GM23338 (cell line): ENCODE measurements around the gene PSAPL1.

Experiments used
- CREB1 ChIP-seq: fragments of 250-450 bp; sonication (Bioruptor Pico); IDR thresholded peaks from 2 replicates; pipeline ENCODE4 v1.5.0; 2020; ENCODE audit warnings: low read depth, mild to moderate bottlenecking, moderate library complexity
- EZH2 ChIP-seq: fragments of 200-600 bp; sonication (generic); IDR thresholded peaks from one replicate; pipeline ENCODE4 v1.8.0; 2017; ENCODE audit warnings: antibody characterized with exemption, mild to moderate bottlenecking, low read depth; ENCODE audit not compliant: unreplicated experiment
- EZH2phosphoT487 ChIP-seq: fragments of 200-600 bp; sonication (generic); IDR thresholded peaks from one replicate; pipeline ENCODE4 v1.8.1; 2018; ENCODE audit warnings: antibody characterized with exemption; ENCODE audit not compliant: unreplicated experiment
- POLR2AphosphoS5 ChIP-seq: IDR thresholded peaks from 2 replicates; pipeline ENCODE4 v1.6.1; 2016; ENCODE audit warnings: antibody characterized with exemption, low read depth
- STAT1 ChIP-seq: IDR thresholded peaks from one replicate; pipeline ENCODE4 v1.6.1; 2016; ENCODE audit warnings: antibody characterized with exemption; ENCODE audit not compliant: unreplicated experiment
- ZNF114 ChIP-seq: fragments of 250-450 bp; sonication (Bioruptor Pico); IDR thresholded peaks from 2 replicates; pipeline ENCODE4 v1.5.0; 2020; ENCODE audit warnings: mild to moderate bottlenecking, moderate library complexity
- TF ChIP-seq, protein P1 (sequence below), 2 experiments: fragments of 200-600 bp in 1 of 2; sonication (generic) in 1 of 2; conservative IDR thresholded peaks; 2 replicates each; pipeline versions ENCODE4 v1.5.1 to v1.6.1; 2016 to 2017; ENCODE audit warnings: antibody characterized with exemption in 2 of 2, low read depth in 2 of 2, mild to moderate bottlenecking in 2 of 2, moderate library complexity in 1 of 2
- TF ChIP-seq, protein P2 (sequence below): IDR thresholded peaks from one replicate; pipeline ENCODE4 v1.6.1; 2018; ENCODE audit warnings: antibody characterized with exemption; ENCODE audit not compliant: unreplicated experiment
- TF ChIP-seq, protein P3 (sequence below): IDR thresholded peaks from 2 replicates; pipeline ENCODE4 v1.6.1; 2016; ENCODE audit warnings: antibody characterized with exemption
- TF ChIP-seq, protein P4 (sequence below): fragments of 250-450 bp; sonication (Bioruptor Pico); IDR thresholded peaks from 2 replicates; pipeline ENCODE4 v1.5.0; 2020; ENCODE audit warnings: mild to moderate bottlenecking, moderate library complexity

DNA sequence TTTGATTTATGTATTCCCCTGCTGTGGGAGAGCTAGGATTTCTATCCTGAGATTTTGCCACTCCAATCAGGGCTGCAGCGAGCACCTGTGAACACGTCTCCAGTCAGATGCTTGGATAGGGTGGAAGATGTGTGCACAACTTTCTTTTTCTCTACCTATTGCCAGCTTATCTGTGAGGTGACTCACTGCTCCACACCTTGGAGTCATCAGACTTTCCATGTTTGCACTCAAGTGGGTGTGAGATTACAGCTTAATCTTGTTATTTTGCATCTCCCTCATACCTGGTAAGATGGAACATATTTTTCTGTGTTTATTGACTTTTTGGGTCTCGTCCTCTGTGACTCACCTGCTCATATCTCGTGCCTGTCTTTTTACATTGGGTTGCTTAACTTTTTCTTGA is 32.2 kb downstream of the PSAPL1 start:
- TF ChIP-seq EZH2 (no peak), POLR2AphosphoS5 (no peak), EZH2phosphoT487 (no peak), CREB1 (CRISPR knock-in tag) (no peak), STAT1 (no peak), ZNF114 (CRISPR knock-in tag) (no peak)
- TF ChIP-seq, protein P1, sequence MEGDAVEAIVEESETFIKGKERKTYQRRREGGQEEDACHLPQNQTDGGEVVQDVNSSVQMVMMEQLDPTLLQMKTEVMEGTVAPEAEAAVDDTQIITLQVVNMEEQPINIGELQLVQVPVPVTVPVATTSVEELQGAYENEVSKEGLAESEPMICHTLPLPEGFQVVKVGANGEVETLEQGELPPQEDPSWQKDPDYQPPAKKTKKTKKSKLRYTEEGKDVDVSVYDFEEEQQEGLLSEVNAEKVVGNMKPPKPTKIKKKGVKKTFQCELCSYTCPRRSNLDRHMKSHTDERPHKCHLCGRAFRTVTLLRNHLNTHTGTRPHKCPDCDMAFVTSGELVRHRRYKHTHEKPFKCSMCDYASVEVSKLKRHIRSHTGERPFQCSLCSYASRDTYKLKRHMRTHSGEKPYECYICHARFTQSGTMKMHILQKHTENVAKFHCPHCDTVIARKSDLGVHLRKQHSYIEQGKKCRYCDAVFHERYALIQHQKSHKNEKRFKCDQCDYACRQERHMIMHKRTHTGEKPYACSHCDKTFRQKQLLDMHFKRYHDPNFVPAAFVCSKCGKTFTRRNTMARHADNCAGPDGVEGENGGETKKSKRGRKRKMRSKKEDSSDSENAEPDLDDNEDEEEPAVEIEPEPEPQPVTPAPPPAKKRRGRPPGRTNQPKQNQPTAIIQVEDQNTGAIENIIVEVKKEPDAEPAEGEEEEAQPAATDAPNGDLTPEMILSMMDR (conservative IDR thresholded peaks at IDR 0.05; ENCODE audit: low read depth in 2 of 2), result no peak
- TF ChIP-seq, protein P2, sequence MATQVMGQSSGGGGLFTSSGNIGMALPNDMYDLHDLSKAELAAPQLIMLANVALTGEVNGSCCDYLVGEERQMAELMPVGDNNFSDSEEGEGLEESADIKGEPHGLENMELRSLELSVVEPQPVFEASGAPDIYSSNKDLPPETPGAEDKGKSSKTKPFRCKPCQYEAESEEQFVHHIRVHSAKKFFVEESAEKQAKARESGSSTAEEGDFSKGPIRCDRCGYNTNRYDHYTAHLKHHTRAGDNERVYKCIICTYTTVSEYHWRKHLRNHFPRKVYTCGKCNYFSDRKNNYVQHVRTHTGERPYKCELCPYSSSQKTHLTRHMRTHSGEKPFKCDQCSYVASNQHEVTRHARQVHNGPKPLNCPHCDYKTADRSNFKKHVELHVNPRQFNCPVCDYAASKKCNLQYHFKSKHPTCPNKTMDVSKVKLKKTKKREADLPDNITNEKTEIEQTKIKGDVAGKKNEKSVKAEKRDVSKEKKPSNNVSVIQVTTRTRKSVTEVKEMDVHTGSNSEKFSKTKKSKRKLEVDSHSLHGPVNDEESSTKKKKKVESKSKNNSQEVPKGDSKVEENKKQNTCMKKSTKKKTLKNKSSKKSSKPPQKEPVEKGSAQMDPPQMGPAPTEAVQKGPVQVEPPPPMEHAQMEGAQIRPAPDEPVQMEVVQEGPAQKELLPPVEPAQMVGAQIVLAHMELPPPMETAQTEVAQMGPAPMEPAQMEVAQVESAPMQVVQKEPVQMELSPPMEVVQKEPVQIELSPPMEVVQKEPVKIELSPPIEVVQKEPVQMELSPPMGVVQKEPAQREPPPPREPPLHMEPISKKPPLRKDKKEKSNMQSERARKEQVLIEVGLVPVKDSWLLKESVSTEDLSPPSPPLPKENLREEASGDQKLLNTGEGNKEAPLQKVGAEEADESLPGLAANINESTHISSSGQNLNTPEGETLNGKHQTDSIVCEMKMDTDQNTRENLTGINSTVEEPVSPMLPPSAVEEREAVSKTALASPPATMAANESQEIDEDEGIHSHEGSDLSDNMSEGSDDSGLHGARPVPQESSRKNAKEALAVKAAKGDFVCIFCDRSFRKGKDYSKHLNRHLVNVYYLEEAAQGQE, result no peak
- TF ChIP-seq, protein P3, sequence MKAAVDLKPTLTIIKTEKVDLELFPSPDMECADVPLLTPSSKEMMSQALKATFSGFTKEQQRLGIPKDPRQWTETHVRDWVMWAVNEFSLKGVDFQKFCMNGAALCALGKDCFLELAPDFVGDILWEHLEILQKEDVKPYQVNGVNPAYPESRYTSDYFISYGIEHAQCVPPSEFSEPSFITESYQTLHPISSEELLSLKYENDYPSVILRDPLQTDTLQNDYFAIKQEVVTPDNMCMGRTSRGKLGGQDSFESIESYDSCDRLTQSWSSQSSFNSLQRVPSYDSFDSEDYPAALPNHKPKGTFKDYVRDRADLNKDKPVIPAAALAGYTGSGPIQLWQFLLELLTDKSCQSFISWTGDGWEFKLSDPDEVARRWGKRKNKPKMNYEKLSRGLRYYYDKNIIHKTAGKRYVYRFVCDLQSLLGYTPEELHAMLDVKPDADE, result no peak
- TF ChIP-seq, protein P4, sequence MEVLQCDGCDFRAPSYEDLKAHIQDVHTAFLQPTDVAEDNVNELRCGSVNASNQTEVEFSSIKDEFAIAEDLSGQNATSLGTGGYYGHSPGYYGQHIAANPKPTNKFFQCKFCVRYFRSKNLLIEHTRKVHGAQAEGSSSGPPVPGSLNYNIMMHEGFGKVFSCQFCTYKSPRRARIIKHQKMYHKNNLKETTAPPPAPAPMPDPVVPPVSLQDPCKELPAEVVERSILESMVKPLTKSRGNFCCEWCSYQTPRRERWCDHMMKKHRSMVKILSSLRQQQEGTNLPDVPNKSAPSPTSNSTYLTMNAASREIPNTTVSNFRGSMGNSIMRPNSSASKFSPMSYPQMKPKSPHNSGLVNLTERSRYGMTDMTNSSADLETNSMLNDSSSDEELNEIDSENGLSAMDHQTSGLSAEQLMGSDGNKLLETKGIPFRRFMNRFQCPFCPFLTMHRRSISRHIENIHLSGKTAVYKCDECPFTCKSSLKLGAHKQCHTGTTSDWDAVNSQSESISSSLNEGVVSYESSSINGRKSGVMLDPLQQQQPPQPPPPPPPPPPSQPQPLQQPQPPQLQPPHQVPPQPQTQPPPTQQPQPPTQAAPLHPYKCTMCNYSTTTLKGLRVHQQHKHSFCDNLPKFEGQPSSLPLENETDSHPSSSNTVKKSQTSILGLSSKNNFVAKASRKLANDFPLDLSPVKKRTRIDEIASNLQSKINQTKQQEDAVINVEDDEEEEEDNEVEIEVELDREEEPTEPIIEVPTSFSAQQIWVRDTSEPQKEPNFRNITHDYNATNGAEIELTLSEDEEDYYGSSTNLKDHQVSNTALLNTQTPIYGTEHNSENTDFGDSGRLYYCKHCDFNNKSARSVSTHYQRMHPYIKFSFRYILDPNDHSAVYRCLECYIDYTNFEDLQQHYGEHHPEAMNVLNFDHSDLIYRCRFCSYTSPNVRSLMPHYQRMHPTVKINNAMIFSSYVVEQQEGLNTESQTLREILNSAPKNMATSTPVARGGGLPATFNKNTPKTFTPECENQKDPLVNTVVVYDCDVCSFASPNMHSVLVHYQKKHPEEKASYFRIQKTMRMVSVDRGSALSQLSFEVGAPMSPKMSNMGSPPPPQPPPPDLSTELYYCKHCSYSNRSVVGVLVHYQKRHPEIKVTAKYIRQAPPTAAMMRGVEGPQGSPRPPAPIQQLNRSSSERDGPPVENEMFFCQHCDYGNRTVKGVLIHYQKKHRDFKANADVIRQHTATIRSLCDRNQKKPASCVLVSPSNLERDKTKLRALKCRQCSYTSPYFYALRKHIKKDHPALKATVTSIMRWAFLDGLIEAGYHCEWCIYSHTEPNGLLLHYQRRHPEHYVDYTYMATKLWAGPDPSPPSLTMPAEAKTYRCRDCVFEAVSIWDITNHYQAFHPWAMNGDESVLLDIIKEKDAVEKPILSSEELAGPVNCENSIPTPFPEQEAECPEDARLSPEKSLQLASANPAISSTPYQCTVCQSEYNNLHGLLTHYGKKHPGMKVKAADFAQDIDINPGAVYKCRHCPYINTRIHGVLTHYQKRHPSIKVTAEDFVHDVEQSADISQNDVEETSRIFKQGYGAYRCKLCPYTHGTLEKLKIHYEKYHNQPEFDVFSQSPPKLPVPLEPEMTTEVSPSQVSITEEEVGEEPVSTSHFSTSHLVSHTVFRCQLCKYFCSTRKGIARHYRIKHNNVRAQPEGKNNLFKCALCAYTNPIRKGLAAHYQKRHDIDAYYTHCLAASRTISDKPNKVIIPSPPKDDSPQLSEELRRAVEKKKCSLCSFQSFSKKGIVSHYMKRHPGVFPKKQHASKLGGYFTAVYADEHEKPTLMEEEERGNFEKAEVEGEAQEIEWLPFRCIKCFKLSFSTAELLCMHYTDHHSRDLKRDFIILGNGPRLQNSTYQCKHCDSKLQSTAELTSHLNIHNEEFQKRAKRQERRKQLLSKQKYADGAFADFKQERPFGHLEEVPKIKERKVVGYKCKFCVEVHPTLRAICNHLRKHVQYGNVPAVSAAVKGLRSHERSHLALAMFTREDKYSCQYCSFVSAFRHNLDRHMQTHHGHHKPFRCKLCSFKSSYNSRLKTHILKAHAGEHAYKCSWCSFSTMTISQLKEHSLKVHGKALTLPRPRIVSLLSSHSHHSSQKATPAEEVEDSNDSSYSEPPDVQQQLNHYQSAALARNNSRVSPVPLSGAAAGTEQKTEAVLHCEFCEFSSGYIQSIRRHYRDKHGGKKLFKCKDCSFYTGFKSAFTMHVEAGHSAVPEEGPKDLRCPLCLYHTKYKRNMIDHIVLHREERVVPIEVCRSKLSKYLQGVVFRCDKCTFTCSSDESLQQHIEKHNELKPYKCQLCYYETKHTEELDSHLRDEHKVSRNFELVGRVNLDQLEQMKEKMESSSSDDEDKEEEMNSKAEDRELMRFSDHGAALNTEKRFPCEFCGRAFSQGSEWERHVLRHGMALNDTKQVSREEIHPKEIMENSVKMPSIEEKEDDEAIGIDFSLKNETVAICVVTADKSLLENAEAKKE (CRISPR knock-in tag), result no peak
